IPS-18c (cell line): ENCODE data around the gene UTF1.

ENCODE experiments used
- H3K4me3 ChIP-seq: 2 replicates; pipeline ENCODE4 v1.7.0; 2013; ENCODE audit warnings: low read depth, mild to moderate bottlenecking, low read length, moderate library complexity; ENCODE audit not compliant: insufficient read depth
- H3K9me3 ChIP-seq: one replicate; pipeline ENCODE4 v1.6.1; 2013; ENCODE audit warnings: mild to moderate bottlenecking, low read length, moderate library complexity; ENCODE audit not compliant: control insufficient read depth, insufficient read depth

UTF1 gene

DNA sequence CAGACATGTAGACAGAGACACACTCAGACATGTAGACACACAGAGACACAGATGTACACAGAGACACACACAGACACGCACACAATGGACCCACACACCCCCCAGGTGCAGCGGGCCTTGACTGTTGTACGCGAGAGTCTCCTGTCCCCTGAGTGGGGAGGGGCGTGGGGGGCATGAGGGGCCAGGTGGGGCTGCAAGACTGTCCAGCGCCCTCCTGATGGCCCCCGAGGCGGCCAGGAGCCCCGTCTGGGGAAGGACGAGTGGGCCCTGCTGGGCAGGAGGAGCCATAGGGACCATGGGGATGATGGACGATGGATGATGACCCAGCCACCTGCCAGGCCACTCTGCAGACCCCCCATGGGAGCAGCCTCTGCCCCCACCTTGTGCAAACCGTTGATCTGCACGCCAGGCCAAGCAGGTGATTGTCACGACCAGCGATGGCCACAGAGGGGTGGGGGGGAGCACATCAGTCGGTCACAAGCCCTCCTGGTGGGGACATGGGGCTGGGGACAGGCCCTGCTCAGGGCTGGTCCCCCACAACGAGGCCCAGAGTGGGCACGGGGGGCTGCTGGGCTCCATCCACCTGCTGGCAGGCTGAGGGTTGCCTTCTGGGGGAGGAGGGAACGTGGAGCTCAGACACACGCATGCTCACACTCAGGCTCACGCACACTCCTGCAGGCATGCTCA is 19.2 kb downstream of the UTF1 start:
- H3K4me3 ChIP-seq = no peak overlapping the region
- H3K9me3 ChIP-seq = no peaks in the 10 kb centered on the region

- H3K4me3 ChIP-seq = no peak overlapping the region
- H3K9me3 ChIP-seq = no peaks in the 10 kb centered on the region
These were observed 20.1 kb downstream of the UTF1 start for GRCh38 chr10:133249975-133250754.

DNA sequence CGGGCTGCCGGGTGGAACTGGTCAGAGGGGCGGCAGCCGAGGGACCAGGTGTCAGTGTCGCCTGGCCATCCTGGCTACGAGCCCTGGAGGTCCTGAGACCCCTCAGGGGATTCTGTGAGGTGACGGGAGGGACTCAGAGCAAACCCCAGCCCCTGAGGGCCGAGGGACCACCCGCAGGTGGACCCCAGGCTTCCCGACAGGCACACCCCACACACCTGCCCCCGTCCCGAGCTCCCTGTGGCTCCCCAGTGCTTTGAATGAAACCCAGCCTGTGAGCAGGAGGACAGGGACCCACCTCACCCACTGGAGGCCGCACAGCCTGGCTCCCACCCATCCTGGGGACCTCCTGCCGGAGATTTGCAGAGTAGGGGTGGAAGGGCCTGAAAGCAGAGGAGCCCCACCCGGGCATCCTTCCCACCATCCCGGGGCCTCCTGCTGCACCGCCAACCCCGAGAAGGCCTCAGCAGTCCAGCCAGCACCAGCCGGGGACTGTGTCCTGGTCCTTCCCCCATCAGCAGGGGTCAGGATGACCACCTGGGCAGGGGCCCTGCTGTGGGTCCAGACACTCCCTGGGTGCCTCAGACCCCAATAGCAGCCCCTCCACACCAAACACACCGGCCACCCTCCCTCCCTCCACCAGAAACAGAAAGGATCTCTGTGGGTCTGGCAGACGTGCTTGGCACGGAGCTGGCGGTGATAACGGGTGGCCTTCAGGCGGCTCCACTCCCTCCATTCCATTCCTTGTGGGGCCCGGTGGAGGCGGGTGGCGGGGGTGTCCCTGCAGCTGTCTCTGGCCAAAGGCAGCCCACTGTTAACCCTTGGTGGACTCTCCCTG is 21.6 kb downstream of the UTF1 start:
- H3K9me3 ChIP-seq = no peaks in the 10 kb centered on the region
- no peak overlapping the region for H3K4me3 ChIP-seq

GRCh38 chr10:133252223-133252552 is 22.2 kb downstream of the UTF1 start:
- Histone ChIP-seq H3K4me3 (no peak overlapping the region), H3K9me3 (no peaks in the 10 kb centered on the region)

DNA sequence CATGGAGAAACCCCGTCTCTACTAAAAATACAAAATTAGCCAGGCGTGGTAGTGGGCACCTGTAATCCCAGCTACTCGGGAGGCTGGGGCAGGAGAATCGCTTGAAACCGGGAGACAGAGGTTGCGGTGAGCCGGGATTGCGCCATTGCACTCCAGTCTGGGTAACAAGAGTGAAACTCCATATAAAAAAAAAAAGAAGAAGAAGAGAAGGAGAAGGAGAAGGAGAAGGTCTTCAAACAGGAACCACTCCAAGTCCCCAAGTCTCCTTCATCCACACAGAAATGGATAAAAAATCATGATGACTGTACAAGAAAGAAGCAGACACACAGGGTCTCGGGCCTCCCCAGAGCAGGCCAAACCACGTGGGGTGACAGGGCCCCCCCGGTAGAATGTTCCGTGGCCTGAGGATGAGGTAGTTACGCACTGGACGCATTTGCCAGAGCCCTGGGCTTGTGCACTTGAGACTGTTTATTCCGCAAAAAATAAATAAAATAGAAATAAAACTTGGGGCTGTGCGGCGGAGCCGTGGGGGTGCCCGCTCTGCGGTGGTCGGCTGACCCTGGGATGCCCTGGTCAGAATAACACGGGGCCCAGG is 23.4 kb downstream of the UTF1 start:
- no peaks in the 10 kb centered on the region for H3K9me3 ChIP-seq
- H3K4me3 ChIP-seq = no peak overlapping the region

GRCh38 chr10:133254421-133255120 is 24.6 kb downstream of the UTF1 start:
- H3K9me3 ChIP-seq = no peaks in the 10 kb centered on the region
- H3K4me3 ChIP-seq = no peak overlapping the region

DNA sequence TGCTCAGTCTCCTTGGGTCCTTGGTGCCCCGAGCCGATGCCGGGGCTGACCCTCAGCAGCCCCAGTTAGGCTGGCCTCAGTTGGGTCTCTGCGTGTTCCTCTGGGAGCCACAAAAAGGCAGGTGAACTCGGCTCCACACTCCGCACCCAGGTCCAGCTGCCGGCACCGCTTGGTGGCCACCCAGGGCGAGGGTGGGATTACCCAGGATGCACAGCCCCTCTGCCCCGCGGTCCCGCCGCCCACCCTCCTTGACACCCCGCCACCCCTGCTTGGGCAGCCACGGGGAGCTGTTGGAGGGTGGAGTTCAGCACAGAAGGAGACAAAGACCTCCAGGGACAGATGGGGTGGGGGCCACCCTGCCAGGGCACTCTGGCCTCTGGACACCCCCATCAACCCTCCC is 25.3 kb downstream of the UTF1 start:
- Histone ChIP-seq H3K4me3 (no peak overlapping the region), H3K9me3 (no peaks in the 10 kb centered on the region)

DNA sequence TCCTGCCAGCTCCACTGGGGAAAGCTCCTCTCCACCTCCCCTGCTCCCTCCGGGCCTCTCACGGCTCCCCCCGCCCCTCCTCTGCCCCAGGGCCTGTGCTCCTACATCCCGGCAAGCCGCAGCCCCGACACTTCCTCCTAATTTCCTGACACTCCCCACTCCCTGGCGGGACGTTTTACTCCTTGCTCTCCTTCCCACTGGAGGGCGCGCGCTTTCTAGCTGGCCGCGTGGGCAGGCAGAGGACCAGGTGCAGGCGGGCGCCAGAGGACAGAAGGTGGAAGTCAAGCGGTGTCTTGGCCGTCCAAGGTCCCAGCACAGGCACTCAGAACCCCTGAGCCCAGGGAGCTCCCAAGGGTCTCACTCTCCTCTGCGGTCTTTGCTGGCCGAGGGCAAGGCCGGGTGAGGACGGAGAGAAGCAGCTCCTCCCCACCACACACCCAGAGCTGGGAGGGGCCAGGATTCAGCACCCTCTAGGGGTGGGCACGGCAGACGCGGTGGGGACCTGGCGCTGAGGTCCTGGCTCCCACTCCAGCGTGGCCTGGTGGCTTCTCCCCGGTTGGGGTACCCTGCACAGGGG is 27.6 kb downstream of the UTF1 start:
- peak overlapping the region; percentile 34; the same call in 1 of the 2 replicates for H3K4me3 ChIP-seq

DNA sequence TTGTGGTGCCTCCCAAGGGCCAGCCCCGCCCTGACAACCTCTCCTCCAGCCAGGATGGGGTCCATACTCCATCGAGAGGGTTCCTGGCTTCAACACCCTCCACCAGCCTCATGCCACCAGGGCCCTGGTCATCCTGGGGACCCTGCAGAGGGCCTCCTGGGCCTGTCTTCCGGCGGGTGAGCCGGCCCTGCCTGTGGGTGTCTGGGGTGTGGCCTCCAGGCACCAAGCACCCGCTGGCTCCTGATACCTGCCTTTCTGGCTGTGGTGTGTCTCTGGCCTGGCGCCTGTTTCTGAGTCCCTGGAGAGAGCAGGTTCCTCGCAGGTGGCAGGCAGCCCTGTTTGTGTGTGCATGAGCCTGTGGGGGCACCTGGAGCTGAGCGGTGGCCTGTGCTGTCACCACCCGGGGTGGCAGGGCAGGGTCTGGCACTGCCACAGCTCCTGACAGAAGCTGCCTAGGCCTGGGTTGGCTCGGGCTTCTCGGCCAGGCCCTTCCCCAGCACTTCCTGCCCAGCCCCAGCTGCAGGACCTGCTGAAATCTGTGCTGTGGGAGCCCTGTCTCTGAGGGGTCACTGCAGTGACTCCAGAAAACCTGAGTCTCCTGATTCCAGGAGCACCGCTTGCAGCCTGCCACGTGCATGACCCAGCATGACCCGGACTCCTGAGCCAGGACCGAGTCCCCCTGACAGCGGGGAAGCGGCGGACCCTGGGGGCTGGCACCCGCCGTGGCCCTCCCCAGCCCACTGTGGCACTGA is 28.2 kb downstream of the UTF1 start:
- Histone ChIP-seq H3K4me3 (no peak overlapping the region), H3K9me3 (no peaks in the 10 kb centered on the region)

More for the DNA sequence above, 27.6 kb downstream of the UTF1 start:
- no peaks in the 10 kb centered on the region for H3K9me3 ChIP-seq

DNA sequence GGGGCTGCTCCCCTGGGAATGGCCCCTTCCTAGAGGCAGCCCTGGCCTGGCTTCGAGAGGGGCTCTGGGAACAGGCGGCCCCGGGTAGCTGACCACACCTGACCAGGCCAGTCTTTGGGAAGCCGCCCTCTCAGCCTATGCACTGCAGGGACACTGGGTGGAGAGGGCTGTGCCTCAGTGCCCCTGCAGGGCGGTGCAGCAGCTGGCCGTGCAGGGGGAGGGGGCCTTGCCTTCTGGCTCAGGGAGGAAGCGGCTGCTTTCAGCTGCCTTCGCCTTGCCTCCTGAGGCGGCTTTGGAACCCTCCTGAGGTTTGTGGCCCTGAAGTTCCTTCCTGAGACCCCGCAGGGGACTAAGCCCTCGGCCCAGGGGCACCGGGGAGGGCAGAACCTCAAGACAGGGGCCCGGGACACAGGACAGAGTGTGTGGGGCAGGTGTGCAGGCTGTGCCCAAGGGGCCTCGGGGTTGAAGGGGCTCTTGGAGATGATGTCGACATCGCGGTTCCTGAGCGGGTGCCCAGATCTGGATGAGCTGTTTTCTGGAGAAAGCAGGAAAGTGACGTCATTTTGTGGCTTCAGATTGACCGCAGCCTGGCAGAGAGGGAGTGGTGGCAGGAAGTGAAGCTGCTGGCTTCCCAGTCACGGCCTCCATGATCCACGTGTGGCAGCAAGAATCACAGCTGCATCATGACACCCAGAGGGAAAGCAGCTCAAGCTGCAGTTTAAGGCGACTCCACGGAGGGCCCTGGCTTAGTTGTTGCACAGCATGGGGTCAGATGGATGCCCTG is 29.0 kb downstream of the UTF1 start:
- Histone ChIP-seq H3K4me3 (no peak overlapping the region), H3K9me3 (no peaks in the 10 kb centered on the region)

DNA sequence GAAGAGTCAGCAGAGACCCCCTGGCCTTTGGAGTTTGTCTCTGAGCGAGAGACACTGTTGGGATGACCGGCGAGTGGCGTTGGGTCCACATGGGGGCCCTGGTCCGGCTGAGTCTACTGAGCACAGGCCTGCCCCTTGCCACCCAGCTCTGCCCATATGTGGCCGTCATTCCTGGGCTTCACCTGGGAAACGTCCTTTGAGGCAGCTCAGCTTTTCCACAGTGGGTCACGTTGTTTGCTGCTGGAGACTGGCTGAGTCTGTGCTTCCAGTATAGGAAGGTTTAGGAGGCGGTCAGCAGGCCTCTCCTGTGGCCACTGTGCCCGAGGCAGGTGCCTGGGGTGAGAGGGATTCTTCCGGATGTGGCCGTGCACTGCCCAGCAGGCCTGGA is 29.6 kb downstream of the UTF1 start:
- Histone ChIP-seq H3K9me3 (no peaks in the 10 kb centered on the region), H3K4me3 (no peak overlapping the region)

- Histone ChIP-seq H3K9me3 (no peaks in the 10 kb centered on the region), H3K4me3 (peak overlapping the region; percentile 66)
These were observed 31.1 kb downstream of the UTF1 start for GRCh38 chr10:133260895-133261725.

- H3K4me3 ChIP-seq = peak overlapping the region; percentile 66
- H3K9me3 ChIP-seq = no peaks in the 10 kb centered on the region
These were observed 31.8 kb downstream of the UTF1 start for GRCh38 chr10:133261726-133262325.

GRCh38 chr10:133262696-133263095 is 32.7 kb downstream of the UTF1 start:
- Histone ChIP-seq H3K4me3 (no peak overlapping the region), H3K9me3 (no peaks in the 10 kb centered on the region)
